Loucy (cell line): ENCODE data around the gene STX7.

Experiments used
- H2AFZ ChIP-seq: fragments of 200-600 bp; sonication (generic); 2 replicates; pipeline ENCODE4 v1.6.0; 2016; ENCODE audit warnings: antibody characterized with exemption, mild to moderate bottlenecking, low read length, moderate library complexity
- H3F3A ChIP-seq: fragments of 200-600 bp; 2 replicates; pipeline ENCODE4 v1.6.0; 2016; ENCODE audit warnings: antibody characterized with exemption, low read depth, mild to moderate bottlenecking
- H3K27me3 ChIP-seq: fragments of 200-600 bp; sonication (generic); 2 replicates; pipeline ENCODE4 v1.6.1; 2014; ENCODE audit warnings: low read length, mild to moderate bottlenecking; ENCODE audit not compliant: insufficient read depth, poor library complexity, severe bottlenecking
- H3K36me3 ChIP-seq: fragments of 200-600 bp; sonication (generic); 2 replicates; pipeline ENCODE4 v1.6.1; 2016; ENCODE audit warnings: low read length; ENCODE audit not compliant: insufficient read depth
- H3K4me1 ChIP-seq: fragments of 200-600 bp; sonication (generic); 2 replicates; pipeline ENCODE4 v1.5.1; 2014; ENCODE audit warnings: low read length, mild to moderate bottlenecking; ENCODE audit not compliant: insufficient read depth, poor library complexity, severe bottlenecking
- H3K4me2 ChIP-seq: fragments of 200-600 bp; sonication (generic); 2 replicates; pipeline ENCODE4 v1.6.0; 2014; ENCODE audit warnings: antibody characterized with exemption, low read length, low read depth, mild to moderate bottlenecking; ENCODE audit not compliant: poor library complexity, severe bottlenecking
- H3K4me3 ChIP-seq: fragments of 200-600 bp; sonication (generic); 2 replicates; pipeline ENCODE4 v1.5.1; 2014; ENCODE audit warnings: low read length, mild to moderate bottlenecking, mixed read lengths; ENCODE audit not compliant: poor library complexity, severe bottlenecking
- H3K79me2 ChIP-seq: fragments of 200-600 bp; sonication (generic); 2 replicates; pipeline ENCODE4 v1.6.1; 2014; ENCODE audit warnings: low read length; ENCODE audit not compliant: insufficient read depth
- H3K9ac ChIP-seq: fragments of 200-600 bp; sonication (generic); 2 replicates; pipeline ENCODE4 v1.6.0; 2014; ENCODE audit warnings: mild to moderate bottlenecking, low read depth, low read length, moderate library complexity; ENCODE audit not compliant: poor library complexity, severe bottlenecking
- H3K9me2 ChIP-seq: fragments of 200-600 bp; sonication (generic); replicated peaks from 2 replicates; pipeline ENCODE4 v1.6.1; 2016; ENCODE audit warnings: low read depth, low read length, mixed read lengths
- H3K9me3 ChIP-seq: fragments of 200-600 bp; sonication (generic); 2 replicates; pipeline ENCODE4 v1.6.1; 2014; ENCODE audit warnings: mild to moderate bottlenecking, antibody characterized with exemption, low read length, low read depth; ENCODE audit not compliant: insufficient read depth
- H4K20me1 ChIP-seq: fragments of 200-600 bp; sonication (generic); 2 replicates; pipeline ENCODE4 v1.6.0; 2014; ENCODE audit warnings: antibody characterized with exemption, low read length, mild to moderate bottlenecking; ENCODE audit not compliant: insufficient read depth, poor library complexity, severe bottlenecking
- EZH2phosphoT487 ChIP-seq: fragments of 200-600 bp; IDR thresholded peaks from 2 replicates; pipeline ENCODE4 v1.6.1; 2018; ENCODE audit warnings: antibody characterized with exemption, mild to moderate bottlenecking, moderate library complexity, borderline replicate concordance
- TF ChIP-seq, protein P1 (sequence below): fragments of 200-600 bp; sonication (generic); conservative IDR thresholded peaks from 2 replicates; pipeline ENCODE4 v1.5.1; 2014; ENCODE audit warnings: mild to moderate bottlenecking, antibody characterized with exemption, low read length

Gene STX7

DNA sequence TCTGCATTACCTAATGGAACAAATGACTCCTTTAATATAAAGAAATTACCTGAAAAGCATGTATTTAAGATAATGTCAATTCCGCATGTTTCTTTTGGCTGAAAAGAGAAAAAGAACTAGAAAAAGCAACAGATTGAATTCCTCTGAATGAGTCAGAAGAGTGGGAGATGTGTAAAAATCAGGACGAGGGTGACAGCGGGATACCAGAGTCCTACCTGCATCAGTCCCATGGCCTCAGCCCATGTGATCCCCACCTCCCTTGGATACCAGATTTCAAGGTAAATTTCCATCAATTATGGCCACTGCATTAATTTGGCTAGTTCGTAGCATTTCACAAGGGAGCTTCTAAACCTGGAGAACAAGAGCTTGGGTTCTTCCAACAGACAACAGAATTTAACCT lies 101.6 kb downstream of the STX7 start:
- no peaks in the 10 kb centered on the region for H3K36me3 ChIP-seq
- H3K4me2 ChIP-seq = no peak overlapping the region
- no peak for TF ChIP-seq EZH2phosphoT487
- TF ChIP-seq, protein P1, sequence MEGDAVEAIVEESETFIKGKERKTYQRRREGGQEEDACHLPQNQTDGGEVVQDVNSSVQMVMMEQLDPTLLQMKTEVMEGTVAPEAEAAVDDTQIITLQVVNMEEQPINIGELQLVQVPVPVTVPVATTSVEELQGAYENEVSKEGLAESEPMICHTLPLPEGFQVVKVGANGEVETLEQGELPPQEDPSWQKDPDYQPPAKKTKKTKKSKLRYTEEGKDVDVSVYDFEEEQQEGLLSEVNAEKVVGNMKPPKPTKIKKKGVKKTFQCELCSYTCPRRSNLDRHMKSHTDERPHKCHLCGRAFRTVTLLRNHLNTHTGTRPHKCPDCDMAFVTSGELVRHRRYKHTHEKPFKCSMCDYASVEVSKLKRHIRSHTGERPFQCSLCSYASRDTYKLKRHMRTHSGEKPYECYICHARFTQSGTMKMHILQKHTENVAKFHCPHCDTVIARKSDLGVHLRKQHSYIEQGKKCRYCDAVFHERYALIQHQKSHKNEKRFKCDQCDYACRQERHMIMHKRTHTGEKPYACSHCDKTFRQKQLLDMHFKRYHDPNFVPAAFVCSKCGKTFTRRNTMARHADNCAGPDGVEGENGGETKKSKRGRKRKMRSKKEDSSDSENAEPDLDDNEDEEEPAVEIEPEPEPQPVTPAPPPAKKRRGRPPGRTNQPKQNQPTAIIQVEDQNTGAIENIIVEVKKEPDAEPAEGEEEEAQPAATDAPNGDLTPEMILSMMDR = no peak
- no peak overlapping the region for H2AFZ ChIP-seq
- no peak overlapping the region for H3K4me3 ChIP-seq
- H3K9me3 ChIP-seq = no peaks in the 10 kb centered on the region
- H3K79me2 ChIP-seq = no peaks in the 10 kb centered on the region
- H4K20me1 ChIP-seq = no peaks in the 10 kb centered on the region
- H3K9me2 ChIP-seq = no peaks in the 10 kb centered on the region
- no peaks in the 10 kb centered on the region for H3K4me1 ChIP-seq
- H3K9ac ChIP-seq = no peak overlapping the region
- H3F3A ChIP-seq = no peaks in the 10 kb centered on the region
- peaks cover 4% of the 10 kb centered on the region for H3K27me3 ChIP-seq

DNA sequence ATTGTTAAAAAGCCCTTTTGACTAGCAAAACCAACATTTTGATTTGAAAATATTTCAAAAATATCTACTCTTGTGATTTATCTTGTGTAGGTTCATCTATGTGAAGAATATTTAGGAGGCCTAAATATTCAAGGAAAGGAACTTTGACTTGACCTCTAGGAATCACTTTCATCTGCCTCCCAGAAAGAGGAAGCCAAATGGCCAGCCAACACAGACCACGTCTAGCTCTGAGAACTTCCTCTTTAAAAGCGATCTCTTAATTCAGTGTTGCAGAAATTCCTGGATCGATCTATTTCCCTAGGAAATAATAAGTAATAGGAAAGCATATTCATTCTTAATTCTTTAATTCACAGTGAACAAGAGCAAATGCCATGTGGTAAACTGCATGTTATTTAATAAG lies 102.1 kb downstream of the STX7 start:
- H3K4me3 ChIP-seq = no peak overlapping the region
- peaks cover 4% of the 10 kb centered on the region for H3K27me3 ChIP-seq
- no peaks in the 10 kb centered on the region for H3K4me1 ChIP-seq
- H3K79me2 ChIP-seq = no peaks in the 10 kb centered on the region
- H3F3A ChIP-seq = no peaks in the 10 kb centered on the region
- no peaks in the 10 kb centered on the region for H3K9me3 ChIP-seq
- no peaks in the 10 kb centered on the region for H3K36me3 ChIP-seq
- no peak for TF ChIP-seq EZH2phosphoT487
- TF ChIP-seq, protein P1 = no peak
- H3K4me2 ChIP-seq = no peak overlapping the region
- H3K9me2 ChIP-seq = no peaks in the 10 kb centered on the region
- H3K9ac ChIP-seq = no peak overlapping the region
- no peaks in the 10 kb centered on the region for H4K20me1 ChIP-seq
- H2AFZ ChIP-seq = no peak overlapping the region

DNA sequence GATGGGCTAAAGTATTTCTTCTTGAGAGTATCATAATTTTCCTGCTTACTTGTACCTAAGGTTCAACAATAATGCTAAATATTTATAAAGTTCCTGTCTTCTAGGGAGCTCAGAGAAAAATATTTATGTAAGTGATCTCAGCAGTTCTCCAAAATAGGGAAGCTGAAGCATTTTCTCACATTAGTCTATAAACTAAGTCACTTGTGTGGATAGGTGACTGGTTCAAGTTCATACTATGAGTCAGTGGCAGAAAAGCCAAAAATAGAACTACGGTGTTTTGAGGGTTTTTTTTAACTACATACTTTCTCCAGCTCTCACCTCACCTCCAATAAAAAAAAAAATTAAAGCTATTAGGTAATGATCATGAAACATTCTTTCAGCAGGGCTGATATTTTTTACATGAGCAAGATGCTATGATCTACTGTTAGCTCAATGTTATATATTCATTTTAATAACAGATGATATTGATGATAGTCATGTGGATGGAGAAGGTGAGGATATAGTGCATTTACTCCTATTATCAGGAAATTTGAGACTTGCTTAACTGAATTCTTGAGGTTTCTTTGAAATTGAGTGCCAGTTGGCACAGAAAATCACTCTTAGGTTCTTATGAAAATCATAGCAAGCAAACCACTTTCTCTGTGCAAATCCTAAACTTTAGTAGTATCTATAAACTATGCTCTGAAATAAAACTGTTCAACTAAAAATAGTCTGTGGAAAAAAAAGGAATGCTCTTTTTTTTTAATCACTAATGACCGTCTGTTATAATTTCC lies 107.6 kb downstream of the STX7 start:
- Histone ChIP-seq H3K9ac (no peak overlapping the region), H3K4me2 (no peak overlapping the region), H3K79me2 (no peaks in the 10 kb centered on the region)

More for the DNA sequence above, 107.6 kb downstream of the STX7 start:
- no peak for TF ChIP-seq EZH2phosphoT487
- TF ChIP-seq, protein P1 = no peak
- Histone ChIP-seq H2AFZ (no peak overlapping the region), H3K9me3 (no peaks in the 10 kb centered on the region), H3K4me1 (no peaks in the 10 kb centered on the region), H3K9me2 (no peaks in the 10 kb centered on the region), H4K20me1 (no peaks in the 10 kb centered on the region), H3F3A (no peaks in the 10 kb centered on the region), H3K4me3 (no peak overlapping the region), H3K27me3 (peaks cover 4% of the 10 kb centered on the region), H3K36me3 (no peaks in the 10 kb centered on the region)
